Measurements from ENCODE around the gene UGT2B15.
"Not testable (repeated sequence)": the region's sequence is repeated elsewhere in the genome, so short reads cannot be mapped to it uniquely, and the experiment has no call there.

The UGT2B15 gene

GRCh38 chr4:68717999-68718398 lies 47.5 kb upstream of the UGT2B15 start (continued):
- TF ChIP-seq ZFP30 (CRISPR knock-in tag; IDR thresholded peaks at IDR 0.05): no peak
- TF ChIP-seq CSDC2 (CRISPR knock-in tag; IDR thresholded peaks at IDR 0.05): no peak
- no peak for TF ChIP-seq SNAI2 (CRISPR knock-in tag; IDR thresholded peaks at IDR 0.05)
- TF ChIP-seq PATZ1 (CRISPR knock-in tag; IDR thresholded peaks at IDR 0.05; ENCODE audit: borderline replicate concordance): no peak

- no peak for ATAC-seq
- TF ChIP-seq BACH2 (CRISPR knock-in tag; IDR thresholded peaks at IDR 0.05; ENCODE audit: borderline replicate concordance) (no peak), POU6F1 (CRISPR knock-in tag; IDR thresholded peaks at IDR 0.05; ENCODE audit: borderline replicate concordance, low read depth) (no peak), CREB5 (CRISPR knock-in tag; IDR thresholded peaks at IDR 0.05; ENCODE audit: low read depth) (no peak), PPARA (CRISPR knock-in tag; IDR thresholded peaks at IDR 0.05; ENCODE audit: borderline replicate concordance) (no peak), CSDC2 (CRISPR knock-in tag; IDR thresholded peaks at IDR 0.05) (no peak), ZC3H10 (CRISPR knock-in tag; IDR thresholded peaks at IDR 0.05) (no peak), ISL1 (CRISPR knock-in tag; IDR thresholded peaks at IDR 0.05) (no peak), RARB (CRISPR knock-in tag; IDR thresholded peaks at IDR 0.05) (no peak)
Observed at GRCh38 chr4:68714400-68714799, 43.9 kb upstream of the UGT2B15 start.

GRCh38 chr4:68712207-68712606 lies 41.8 kb upstream of the UGT2B15 start:
- no peak for TF ChIP-seq ZC3H10 (CRISPR knock-in tag; IDR thresholded peaks at IDR 0.05)
- no peak for TF ChIP-seq SNAI2 (CRISPR knock-in tag; IDR thresholded peaks at IDR 0.05)
- no peak for TF ChIP-seq PPARA (CRISPR knock-in tag; IDR thresholded peaks at IDR 0.05; ENCODE audit: borderline replicate concordance)
- TF ChIP-seq ZNF8 (CRISPR knock-in tag; IDR thresholded peaks at IDR 0.05): no peak
- TF ChIP-seq CSDC2 (CRISPR knock-in tag; IDR thresholded peaks at IDR 0.05): no peak
- TF ChIP-seq GLIS3 (CRISPR knock-in tag; IDR thresholded peaks at IDR 0.05): no peak
- no peak for TF ChIP-seq OSR1 (CRISPR knock-in tag; IDR thresholded peaks at IDR 0.05)
- no peak for TF ChIP-seq ESRRG (CRISPR knock-in tag; IDR thresholded peaks at IDR 0.05)
- TF ChIP-seq CREB5 (CRISPR knock-in tag; IDR thresholded peaks at IDR 0.05; ENCODE audit: low read depth): no peak
- no peak for TF ChIP-seq ZFP30 (CRISPR knock-in tag; IDR thresholded peaks at IDR 0.05)
- ATAC-seq: no peak

- TF ChIP-seq CREB5 (CRISPR knock-in tag; IDR thresholded peaks at IDR 0.05; ENCODE audit: low read depth) (no peak), SNAI2 (CRISPR knock-in tag; IDR thresholded peaks at IDR 0.05) (no peak), GLIS3 (CRISPR knock-in tag; IDR thresholded peaks at IDR 0.05) (no peak), ZFP3 (CRISPR knock-in tag; IDR thresholded peaks at IDR 0.05) (no peak), ZFP30 (CRISPR knock-in tag; IDR thresholded peaks at IDR 0.05) (no peak), PPARA (CRISPR knock-in tag; IDR thresholded peaks at IDR 0.05; ENCODE audit: borderline replicate concordance) (no peak), CSDC2 (CRISPR knock-in tag; IDR thresholded peaks at IDR 0.05) (no peak), ZNF8 (CRISPR knock-in tag; IDR thresholded peaks at IDR 0.05) (no peak), TCF4 (CRISPR knock-in tag; IDR thresholded peaks at IDR 0.05; ENCODE audit: borderline replicate concordance) (no peak), TOX (CRISPR knock-in tag; IDR thresholded peaks at IDR 0.05; ENCODE audit: borderline replicate concordance) (no peak), TSHZ2 (CRISPR knock-in tag; IDR thresholded peaks at IDR 0.05) (no peak), CSRNP3 (CRISPR knock-in tag; IDR thresholded peaks at IDR 0.05) (no peak)
- no peak for ATAC-seq
Observed at GRCh38 chr4:68708566-68708965, 38.1 kb upstream of the UGT2B15 start.

GRCh38 chr4:68703168-68703567 lies 32.7 kb upstream of the UGT2B15 start:
- not testable (repeated sequence) for ATAC-seq

Data from SK-N-SH treated with all-trans-retinoic acid at 6 μM for 48 hours (cell line).